Measurements from ENCODE around the gene WDR45B.
A peak's percentile ranks its signal among the peaks of the same experiment; 100 is the strongest.

Gene WDR45B

DNA sequence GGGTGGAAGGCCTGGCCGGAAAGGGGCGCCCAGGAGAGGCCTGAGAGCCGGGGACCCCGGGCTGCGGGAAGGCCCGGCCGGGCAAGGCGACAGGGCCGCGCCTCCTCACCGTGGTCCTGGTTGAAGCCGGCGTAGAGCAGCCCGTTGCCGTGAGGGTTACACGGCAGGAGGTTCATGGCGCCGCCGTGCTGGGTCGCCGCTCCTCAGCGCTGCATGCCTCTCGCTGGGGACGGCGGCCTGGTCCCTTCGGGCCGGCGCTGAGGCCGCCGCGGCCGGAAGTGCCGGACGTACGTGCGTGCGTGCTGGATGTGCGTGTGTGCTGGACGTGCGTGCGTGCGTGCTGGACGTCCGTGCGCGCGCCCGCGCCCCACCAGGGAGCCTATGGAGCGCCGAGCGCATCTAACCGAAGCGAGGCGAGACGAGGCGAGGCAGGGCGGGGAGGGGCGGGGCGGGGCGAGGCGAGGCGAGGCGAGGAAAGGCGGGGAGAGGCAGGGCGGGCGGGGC lies at the start of gene WDR45B:
Gene WDR45B, minus strand, starts transcription at position 280 of the 504 bp plus-strand sequence. Its CDS starts 104 bp downstream, at position 176.
- peak; percentile 98 for TF ChIP-seq ZFX (IDR thresholded peaks at IDR 0.05)
- TF ChIP-seq, protein P1, sequence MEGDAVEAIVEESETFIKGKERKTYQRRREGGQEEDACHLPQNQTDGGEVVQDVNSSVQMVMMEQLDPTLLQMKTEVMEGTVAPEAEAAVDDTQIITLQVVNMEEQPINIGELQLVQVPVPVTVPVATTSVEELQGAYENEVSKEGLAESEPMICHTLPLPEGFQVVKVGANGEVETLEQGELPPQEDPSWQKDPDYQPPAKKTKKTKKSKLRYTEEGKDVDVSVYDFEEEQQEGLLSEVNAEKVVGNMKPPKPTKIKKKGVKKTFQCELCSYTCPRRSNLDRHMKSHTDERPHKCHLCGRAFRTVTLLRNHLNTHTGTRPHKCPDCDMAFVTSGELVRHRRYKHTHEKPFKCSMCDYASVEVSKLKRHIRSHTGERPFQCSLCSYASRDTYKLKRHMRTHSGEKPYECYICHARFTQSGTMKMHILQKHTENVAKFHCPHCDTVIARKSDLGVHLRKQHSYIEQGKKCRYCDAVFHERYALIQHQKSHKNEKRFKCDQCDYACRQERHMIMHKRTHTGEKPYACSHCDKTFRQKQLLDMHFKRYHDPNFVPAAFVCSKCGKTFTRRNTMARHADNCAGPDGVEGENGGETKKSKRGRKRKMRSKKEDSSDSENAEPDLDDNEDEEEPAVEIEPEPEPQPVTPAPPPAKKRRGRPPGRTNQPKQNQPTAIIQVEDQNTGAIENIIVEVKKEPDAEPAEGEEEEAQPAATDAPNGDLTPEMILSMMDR (conservative IDR thresholded peaks at IDR 0.05) = no peak
- H3K27ac ChIP-seq = peak within 1 kb of the TSS; percentile 96

DNA sequence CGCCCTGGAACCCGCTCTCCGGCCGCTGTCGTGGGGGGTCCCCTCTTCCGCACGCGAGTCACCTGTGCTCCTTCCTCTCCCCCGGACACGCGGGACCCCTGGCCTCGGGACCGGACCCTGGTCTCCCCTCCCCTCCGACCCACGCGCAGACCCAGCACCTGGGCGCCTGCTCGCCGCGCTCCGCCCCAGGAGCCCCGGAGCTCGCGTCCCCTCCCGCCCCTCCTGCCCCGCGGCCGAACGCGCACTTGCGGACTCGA lies 49.5 kb upstream of the WDR45B start:
- no peak for TF ChIP-seq ZFX (IDR thresholded peaks at IDR 0.05)
- TF ChIP-seq, protein P1 (conservative IDR thresholded peaks at IDR 0.05) = no peak

DNA sequence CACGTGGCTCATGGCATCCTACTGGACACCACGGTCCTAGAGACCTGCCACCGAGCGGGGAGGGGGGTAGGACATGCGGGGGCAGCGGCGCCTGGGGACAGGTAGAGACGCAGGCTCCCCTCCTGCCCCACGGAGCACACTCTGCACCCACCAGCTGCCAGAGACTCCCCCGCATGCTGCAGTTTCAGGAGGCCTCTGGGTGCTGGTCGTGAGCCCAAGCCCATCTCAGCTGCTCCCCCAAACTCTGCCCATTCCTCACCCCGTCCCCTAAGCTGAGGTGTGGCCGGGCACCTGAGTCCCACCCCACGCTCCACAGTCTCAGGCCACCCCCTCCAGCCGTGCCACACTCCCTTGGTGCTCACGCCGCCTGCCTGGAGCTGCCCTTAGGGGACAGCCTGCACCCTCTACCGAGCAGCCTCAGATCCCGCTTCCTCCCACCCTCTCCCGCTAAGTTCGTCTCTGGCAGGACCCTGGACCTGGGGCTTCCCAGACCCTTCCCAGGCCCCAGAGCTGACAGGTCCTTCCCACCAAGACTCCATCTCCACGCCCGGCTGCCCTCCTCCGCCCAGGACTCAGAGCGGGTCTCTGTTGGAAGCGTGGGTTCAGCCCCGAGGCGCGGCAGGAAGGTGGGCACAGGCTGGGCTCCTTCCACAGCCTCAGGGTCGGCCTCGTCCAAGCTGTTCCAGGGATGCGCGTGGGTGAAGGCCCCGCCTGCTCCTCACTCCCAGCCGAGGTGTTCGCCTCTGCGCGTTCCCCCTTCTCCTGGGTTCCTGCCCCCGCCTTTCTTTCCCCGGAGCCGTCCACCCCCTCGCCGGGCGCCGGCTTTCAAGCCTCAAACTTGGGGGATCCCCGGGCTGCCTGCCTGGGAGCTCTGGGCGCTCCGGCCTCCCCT lies 48.9 kb upstream of the WDR45B start:
- peak overlapping the region; percentile 49; the same call in 1 of the 2 replicates for H3K27ac ChIP-seq
- TF ChIP-seq, protein P1 (conservative IDR thresholded peaks at IDR 0.05) = no peak
- TF ChIP-seq ZFX (IDR thresholded peaks at IDR 0.05) = no peak

More for the DNA sequence above, 49.5 kb upstream of the WDR45B start:
- peak overlapping the region; percentile 49 for H3K27ac ChIP-seq

DNA sequence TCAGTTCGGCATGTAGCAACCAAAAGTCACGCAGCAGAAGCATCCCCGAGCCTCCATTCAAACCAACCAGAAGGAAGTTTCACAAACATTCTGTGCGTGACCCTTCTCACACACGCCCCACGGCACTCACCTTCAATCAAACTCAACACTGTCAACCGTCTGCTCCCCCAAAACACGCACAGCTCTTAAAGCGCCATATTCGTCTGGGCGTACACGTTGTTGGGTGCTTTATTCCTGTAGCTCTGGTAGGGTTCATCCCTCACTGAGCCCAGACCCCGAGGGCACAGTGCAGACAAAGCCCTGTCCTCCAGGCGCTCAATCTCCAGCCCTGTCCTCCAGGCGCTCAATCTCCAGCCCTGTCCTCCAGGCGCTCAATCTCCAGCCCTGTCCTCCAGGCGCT lies 48.0 kb upstream of the WDR45B start:
- no peak overlapping the region for H3K27ac ChIP-seq
- TF ChIP-seq ZFX (IDR thresholded peaks at IDR 0.05) = no peak
- TF ChIP-seq, protein P1 (conservative IDR thresholded peaks at IDR 0.05) = no peak

DNA sequence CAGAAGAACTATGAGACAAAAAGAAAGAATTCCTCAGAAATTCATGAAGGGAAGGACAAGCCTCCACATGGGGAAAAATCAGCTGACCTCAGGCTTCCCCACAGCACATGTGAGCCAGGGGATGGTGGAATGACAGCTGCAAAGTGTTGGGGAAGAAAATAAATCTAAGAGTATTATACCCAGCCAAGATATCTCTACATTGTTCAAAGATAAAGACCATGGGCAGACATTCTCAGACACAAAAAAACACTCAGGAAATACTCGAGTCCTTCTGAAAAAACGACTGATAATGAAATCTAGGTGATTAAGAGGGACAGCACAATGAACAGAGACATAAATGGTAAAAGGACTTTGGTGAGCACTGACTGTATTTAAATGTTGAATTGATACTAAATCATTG lies 46.4 kb upstream of the WDR45B start:
- TF ChIP-seq, protein P1 (conservative IDR thresholded peaks at IDR 0.05) = no peak
- no peak for TF ChIP-seq ZFX (IDR thresholded peaks at IDR 0.05)
- H3K27ac ChIP-seq = no peak overlapping the region

DNA sequence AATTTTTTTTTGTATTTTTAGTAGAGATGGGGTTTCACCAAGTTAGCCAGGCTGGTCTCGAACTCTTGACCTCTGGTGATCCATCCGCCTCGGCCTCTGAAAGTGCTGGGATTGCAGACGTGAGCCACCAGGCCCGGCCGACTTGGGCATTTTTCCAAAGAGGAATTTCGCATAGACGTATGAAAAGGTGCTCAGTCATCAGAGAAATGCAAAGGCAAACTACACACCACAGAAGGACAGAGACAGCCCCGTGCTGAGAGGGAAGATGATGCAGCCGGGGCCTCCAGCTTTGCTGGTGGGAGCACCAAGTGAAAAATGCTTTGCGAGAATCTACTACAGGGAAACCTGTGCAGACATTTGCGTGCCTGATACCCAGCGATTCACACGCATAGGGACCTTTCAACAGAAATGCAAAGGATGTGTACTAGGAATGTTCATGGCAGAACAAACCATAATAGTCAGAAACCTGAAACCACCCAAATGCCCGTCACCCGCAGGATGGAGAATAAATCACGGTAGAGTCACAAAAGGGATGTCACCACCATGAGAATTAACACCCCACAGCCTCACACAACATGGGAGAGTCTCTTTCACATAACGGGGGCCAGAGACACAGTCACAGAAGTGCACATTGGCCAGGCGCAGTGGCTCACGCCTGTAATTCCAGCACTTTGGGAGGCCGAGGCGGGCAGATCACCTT lies 45.1 kb upstream of the WDR45B start:
- H3K27ac ChIP-seq = no peak overlapping the region
- TF ChIP-seq ZFX (IDR thresholded peaks at IDR 0.05) = no peak
- TF ChIP-seq, protein P1 (conservative IDR thresholded peaks at IDR 0.05) = no peak

DNA sequence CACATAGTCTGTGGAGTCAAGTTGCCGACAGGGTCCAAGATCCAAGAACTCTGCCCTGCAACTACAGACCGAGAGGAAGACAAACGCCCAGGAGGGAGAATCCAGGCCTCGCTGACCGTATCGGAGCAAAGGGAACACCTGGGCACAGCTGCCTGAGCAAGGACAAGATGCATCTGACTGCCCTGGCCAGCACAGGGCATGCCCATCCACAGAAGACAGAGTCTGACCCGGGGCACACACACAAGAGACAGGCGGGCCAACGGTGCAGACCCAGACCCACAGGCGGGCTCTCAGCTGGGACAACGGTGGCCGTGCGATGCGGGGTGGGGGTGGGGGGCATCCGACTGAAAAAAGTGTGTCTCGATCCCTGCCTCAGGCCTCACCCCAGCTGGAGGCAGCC lies 44.0 kb upstream of the WDR45B start:
- no peak for TF ChIP-seq ZFX (IDR thresholded peaks at IDR 0.05)
- TF ChIP-seq, protein P1 (conservative IDR thresholded peaks at IDR 0.05) = no peak

More for the DNA sequence above, 44.0 kb upstream of the WDR45B start:
- no peak overlapping the region for H3K27ac ChIP-seq

Measured in C4-2B (cell line).